Stimulated activated memory B cell treated with anti-CD40 and anti-IgM and Interleukin-4, amounts not matched to agents 10 μg/mL and 1 μg/mL and 100 μg/mL, for 72 hours (primary cell): ENCODE results near the gene COLGALT1.
A peak's percentile ranks its signal among the peaks of the same experiment; 100 is the strongest.
"Not testable (repeated sequence)": the region's sequence is repeated elsewhere in the genome, so short reads cannot be mapped to it uniquely, and the experiment has no call there.

Source experiments
- ATAC-seq: fragments of 150-1000 bp; cut with Tn5 transposase; 2 replicates; pipeline ENCODE4 v1.10.0; 2021
- H3K27ac Mint-ChIP-seq: one replicate; pipeline ENCODE4 v1.8.0; 2022; ENCODE audit warnings: mild to moderate bottlenecking, mixed read lengths
- H3K27me3 Mint-ChIP-seq: one replicate; pipeline ENCODE4 v1.8.0; 2022; ENCODE audit warnings: mixed read lengths
- H3K36me3 Mint-ChIP-seq: one replicate; pipeline ENCODE4 v1.8.0; 2022; ENCODE audit warnings: mixed read lengths
- H3K4me1 Mint-ChIP-seq: one replicate; pipeline ENCODE4 v1.8.0; 2022; ENCODE audit warnings: mixed read lengths
- H3K4me3 Mint-ChIP-seq: one replicate; pipeline ENCODE4 v1.8.0; 2022; ENCODE audit warnings: mild to moderate bottlenecking, moderate library complexity, mixed read lengths
- H3K9me3 Mint-ChIP-seq: one replicate; pipeline ENCODE4 v1.8.0; 2022; ENCODE audit warnings: mixed read lengths

Gene COLGALT1

DNA sequence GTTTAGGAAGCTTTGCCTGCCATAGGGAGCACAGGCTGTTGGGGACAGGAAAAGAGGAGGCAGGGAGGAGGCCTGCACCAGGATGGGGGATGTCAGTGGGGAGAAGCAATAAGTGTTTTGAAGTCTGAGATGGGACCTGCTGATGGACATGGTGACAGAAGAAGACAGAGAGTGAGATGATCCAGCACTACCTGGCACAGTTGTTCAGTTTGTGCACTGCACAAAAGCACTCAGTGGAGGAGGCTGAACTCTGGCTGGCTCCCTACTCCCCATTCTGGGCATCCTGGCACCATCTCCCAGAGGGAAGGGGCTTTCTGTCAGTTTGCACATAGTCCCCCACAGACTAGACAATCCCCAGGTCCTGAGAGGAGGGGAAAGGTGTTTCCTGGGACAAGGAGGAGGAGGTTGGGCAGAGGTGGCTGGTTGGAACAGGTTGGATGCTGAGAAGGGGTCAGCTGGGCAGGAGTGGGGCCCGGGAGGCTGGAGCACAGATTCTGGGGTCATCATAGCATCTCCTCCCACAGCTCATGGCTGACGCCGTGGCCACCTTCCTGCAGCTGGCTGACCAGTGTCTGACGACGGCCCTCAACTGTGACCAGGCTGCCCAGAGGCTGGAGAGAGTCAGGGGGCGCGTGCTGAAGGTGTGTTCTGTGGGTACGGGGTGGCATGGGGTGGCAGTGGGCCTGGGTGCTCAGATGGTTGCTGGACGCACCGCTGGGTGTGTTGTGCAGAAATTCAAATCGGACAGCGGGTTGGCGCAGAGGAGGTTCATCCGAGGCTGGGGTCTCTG, 12.5 kb upstream of the COLGALT1 start:
- Mint-ChIP-seq H3K4me3 (no peak overlapping the region), H3K36me3 (peaks cover 69% of the 10 kb centered on the region), H3K27ac (no peak overlapping the region), H3K4me1 (peaks cover 63% of the 10 kb centered on the region), H3K9me3 (peaks cover under 1% of the 10 kb centered on the region), H3K27me3 (no peaks in the 10 kb centered on the region)
- ATAC-seq = no peak

DNA sequence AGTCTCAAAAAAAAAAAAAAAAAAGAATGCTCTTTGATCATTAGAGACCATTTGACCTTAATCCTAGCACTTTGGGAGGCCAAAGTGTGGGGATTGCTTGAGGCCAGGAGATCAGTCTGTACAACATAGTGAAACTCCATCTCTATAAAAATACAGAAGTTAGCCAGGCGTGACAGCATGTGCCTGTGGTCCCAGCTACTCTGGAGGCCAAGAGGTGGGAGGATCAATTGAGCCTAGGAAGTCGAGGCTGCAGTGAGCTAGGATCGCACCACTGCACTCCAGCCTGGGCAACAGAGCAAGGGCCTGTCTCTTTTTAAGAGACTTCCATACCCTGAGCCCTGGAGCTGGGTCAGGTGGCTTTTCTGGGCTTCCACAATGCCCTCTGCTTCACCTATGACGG, 11.5 kb upstream of the COLGALT1 start:
- no peaks in the 10 kb centered on the region for H3K27me3 Mint-ChIP-seq
- no peak overlapping the region for H3K4me3 Mint-ChIP-seq
- no peak overlapping the region for H3K27ac Mint-ChIP-seq
- peaks cover 3% of the 10 kb centered on the region for H3K9me3 Mint-ChIP-seq
- ATAC-seq = no peak
- H3K36me3 Mint-ChIP-seq = peaks cover 70% of the 10 kb centered on the region
- peaks cover 62% of the 10 kb centered on the region for H3K4me1 Mint-ChIP-seq

DNA sequence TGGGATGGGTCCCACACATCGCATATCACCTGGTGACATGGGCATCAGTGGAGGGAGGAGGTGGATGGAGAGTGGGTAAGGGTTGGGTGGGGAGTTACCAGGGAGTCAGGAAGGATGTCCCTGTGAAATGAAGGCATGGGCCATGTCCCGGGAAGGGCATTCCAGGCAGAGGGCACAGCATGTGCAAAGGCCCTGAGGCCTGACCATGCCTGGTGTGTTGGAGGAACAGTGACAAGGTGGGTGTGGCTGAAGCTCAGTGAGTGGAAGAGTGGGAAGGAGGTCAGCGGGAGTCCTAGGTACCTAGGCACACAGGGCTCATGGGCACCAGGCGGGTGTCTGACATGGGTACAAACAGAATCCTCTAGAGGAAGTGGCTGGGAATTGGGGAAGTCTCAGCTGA, 11.0 kb upstream of the COLGALT1 start:
- Mint-ChIP-seq H3K9me3 (peaks cover 5% of the 10 kb centered on the region), H3K27me3 (no peaks in the 10 kb centered on the region), H3K27ac (no peak overlapping the region), H3K4me1 (peaks cover 62% of the 10 kb centered on the region), H3K4me3 (no peak overlapping the region), H3K36me3 (peaks cover 73% of the 10 kb centered on the region)
- ATAC-seq = no peak

DNA sequence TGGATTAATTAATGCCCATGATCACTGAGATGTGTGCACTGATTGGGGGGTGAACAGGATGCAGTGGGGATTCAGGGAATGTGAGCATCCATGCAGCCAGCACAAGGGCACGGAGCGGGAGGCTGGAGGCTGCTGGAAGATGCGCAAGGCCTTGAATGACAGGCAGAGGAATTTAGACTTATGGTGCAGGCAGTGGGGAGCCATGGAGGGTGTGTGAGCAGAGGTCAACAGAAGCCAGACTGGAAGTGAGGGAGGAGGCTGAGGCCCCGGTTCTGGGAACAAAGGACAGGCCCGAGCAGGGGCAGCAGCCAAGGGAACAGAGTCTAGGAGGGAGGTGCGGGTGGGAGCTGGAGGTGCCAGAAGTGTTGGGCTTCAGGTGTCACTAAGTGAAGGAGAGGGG, 7.3 kb upstream of the COLGALT1 start:
- no peak overlapping the region for H3K4me3 Mint-ChIP-seq
- peaks cover 44% of the 10 kb centered on the region for H3K4me1 Mint-ChIP-seq
- H3K36me3 Mint-ChIP-seq = peaks cover 64% of the 10 kb centered on the region
- H3K27me3 Mint-ChIP-seq = no peaks in the 10 kb centered on the region
- H3K27ac Mint-ChIP-seq = no peak overlapping the region
- H3K9me3 Mint-ChIP-seq = peaks cover 5% of the 10 kb centered on the region
- ATAC-seq = no peak

DNA sequence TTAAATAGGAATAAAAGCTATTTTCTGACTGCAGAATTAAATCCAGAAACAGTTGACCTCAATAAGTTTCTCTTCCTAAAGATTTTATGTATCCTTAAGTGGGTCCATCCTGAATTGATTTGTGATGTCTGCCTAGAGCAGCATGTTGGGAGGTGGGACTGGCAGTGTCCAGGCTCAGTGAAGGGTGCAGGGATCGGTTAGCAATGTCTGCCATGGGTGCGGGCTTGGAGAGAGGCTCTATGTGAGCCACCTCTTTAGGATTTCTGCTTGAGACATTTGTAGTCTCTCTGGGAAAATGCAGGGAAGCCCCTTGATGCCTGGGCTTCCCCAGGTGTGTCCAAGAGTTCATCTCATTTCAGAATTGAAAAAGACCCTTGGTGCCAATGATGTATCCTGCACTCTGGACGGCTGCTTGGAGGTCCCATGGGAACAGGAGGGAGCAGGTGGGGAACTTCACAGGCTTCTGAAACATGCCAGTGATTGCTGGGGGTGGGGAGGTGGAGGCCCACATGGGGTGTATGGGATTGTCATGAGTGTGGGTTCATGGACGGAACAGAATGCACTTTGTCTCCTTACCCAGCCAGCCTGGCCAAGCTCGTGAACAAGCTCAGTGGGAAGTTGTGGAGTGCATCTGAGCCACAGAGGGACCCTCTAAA, 6.2 kb upstream of the COLGALT1 start:
- Mint-ChIP-seq H3K27ac (peak overlapping the region; percentile 57), H3K27me3 (no peaks in the 10 kb centered on the region), H3K4me3 (no peak overlapping the region), H3K4me1 (peaks cover 38% of the 10 kb centered on the region), H3K9me3 (peaks cover 5% of the 10 kb centered on the region), H3K36me3 (peaks cover 60% of the 10 kb centered on the region)
- no peak for ATAC-seq

DNA sequence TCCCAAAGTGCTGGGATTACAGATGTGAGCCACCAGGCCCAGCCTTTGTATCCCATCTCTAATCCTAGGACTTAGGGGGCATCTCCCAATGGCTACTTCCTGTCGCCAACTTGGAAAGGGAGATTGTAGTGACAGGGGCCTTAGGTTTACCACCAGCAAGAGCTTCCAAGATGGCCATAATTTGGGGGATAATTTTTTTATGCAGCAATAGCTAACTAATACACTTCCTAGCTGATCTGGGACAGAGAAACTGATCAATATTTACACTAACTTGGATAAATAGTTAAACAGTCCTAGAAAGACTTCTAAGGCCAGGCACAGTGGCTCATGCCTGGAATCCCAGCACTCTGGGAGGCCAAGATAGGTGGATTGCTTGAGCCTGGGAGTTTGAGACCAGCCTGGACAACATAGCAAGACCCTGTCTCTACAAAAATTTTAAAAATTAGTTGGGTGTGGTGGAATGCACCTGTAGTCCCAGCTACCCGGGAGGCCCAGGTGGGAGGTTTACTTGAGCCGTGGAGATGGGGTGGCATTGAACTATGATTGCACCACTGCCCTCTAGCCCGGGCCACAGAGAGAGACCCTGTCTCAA, 5.3 kb upstream of the COLGALT1 start:
- H3K27me3 Mint-ChIP-seq = no peaks in the 10 kb centered on the region
- H3K27ac Mint-ChIP-seq = peak overlapping the region; percentile 57
- peaks cover 33% of the 10 kb centered on the region for H3K4me1 Mint-ChIP-seq
- peaks cover 5% of the 10 kb centered on the region for H3K9me3 Mint-ChIP-seq
- H3K36me3 Mint-ChIP-seq = peaks cover 52% of the 10 kb centered on the region
- no peak overlapping the region for H3K4me3 Mint-ChIP-seq
- no peak for ATAC-seq

DNA sequence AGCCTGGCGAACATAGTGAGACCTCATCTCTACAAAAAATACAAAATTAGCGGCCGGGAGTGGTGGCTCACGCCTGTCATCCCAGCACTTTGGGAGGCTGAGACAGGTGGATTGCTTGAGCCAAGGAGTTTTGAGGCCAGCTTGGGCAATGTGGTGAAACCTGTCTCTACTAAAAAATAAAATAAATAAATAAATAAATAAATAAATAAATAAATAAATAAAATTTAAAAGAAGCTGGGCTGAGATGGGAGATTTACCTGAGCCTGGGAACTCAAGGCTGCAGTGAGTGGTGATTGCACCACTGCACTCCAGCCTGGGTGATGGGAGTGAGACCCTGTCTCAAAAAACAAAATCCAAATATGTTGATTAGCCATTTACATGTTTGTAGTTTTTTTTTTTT, 2.7 kb upstream of the COLGALT1 start:
- H3K36me3 Mint-ChIP-seq = peaks cover 40% of the 10 kb centered on the region
- not testable (repeated sequence) for H3K27ac Mint-ChIP-seq, H3K9me3 Mint-ChIP-seq, H3K27me3 Mint-ChIP-seq, H3K4me3 Mint-ChIP-seq, ATAC-seq
- peaks cover 36% of the 10 kb centered on the region for H3K4me1 Mint-ChIP-seq

DNA sequence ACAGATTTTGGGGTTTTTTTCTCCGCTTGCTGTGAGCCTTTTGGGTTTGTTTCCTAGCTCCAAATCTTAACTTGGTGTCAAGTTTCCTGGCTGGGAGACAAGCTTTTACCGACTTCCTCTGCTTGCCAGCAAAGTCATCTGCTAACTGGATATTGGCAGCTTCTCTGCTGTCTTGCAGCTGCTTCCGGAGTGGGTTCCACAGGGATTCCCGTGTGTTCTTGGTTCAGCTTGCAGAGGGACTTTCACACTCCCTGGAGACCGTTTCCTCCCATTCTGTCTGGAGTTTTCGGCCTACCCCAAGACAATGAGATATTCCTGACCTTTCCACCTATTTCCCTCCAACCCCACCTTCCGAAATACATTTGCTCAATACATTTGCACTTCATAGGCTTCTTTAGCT, 2.2 kb upstream of the COLGALT1 start:
- peak overlapping the region; percentile 57 for H3K27ac Mint-ChIP-seq
- no peak overlapping the region for H3K4me3 Mint-ChIP-seq
- H3K36me3 Mint-ChIP-seq = peaks cover 35% of the 10 kb centered on the region
- peaks cover 31% of the 10 kb centered on the region for H3K4me1 Mint-ChIP-seq
- no peaks in the 10 kb centered on the region for H3K27me3 Mint-ChIP-seq
- peaks cover 2% of the 10 kb centered on the region for H3K9me3 Mint-ChIP-seq
- ATAC-seq = no peak

DNA sequence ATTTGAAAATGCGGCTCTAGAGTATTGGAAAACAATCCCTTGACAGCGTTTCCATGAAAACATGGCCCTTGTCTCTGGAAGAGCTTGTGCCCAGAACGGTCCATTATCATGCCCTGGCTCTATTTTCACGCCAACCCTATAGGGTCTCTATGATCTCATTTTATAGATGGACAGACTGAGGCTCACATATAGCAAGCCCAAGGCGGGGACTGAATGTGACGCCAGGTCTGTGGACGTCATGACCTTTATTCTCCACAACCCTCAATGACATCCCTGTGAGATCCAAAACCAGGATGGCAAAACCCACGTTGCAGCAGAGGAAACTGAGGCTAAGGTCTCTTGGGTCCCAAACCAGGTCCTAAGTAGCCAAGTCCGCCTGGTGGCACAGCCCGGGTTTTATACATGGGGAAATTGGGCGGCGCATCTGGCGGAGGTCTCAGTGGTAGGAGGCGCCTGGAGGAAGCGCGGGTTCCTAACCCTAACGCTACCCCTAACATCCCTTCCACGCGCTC, 425 bp upstream of the COLGALT1 start:
- Mint-ChIP-seq H3K9me3 (no peaks in the 10 kb centered on the region), H3K4me3 (peak overlapping the region; percentile 91), H3K4me1 (peaks cover 28% of the 10 kb centered on the region), H3K27me3 (no peaks in the 10 kb centered on the region), H3K27ac (peak overlapping the region; percentile 90), H3K36me3 (peaks cover 27% of the 10 kb centered on the region)
- ATAC-seq = no peak

DNA sequence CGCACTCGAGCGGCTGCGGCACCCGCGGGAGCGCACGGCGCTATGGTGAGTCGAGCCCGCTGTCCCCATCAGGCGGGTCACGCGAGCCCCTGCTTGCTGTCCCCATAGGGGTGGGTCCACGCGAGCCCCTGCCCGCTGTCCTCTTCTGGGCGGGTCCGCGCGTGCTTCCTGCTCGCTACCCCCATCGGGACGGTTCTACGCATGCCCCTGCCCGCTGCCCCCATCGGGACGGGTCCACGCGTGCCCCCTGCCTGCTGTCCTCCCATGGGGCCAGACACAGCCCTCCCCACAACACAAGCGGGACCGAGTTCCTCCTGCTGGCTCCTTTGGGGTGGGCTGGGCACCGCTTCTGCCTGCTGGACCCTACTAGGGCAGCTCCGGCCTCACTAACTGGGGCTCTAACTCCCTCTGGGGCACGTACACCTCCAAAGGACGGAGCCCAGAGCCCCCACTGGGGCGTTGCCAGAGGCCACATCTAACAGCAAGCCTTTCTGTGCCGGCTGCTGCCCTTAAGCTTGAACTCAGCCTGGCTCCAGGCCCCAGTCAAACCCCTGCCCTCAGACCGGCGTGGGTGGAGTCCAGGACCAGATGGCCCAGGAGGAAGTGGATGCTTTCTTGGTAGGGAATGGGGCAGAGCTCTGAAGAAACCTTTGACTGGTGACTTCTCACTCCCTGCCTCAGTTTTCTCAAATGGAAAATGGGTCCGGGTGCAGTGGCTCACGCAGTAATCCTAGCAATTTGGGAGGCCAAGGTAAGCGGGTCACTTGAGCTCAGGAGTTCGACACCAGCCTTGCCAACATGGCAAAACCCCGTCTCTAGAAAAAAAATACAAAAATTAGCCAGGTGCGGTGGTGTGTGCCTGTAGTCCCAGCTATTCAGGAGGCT, 722 bp downstream of the COLGALT1 start:
- ATAC-seq = peak; percentile 66
- H3K4me3 Mint-ChIP-seq = peak overlapping the region; percentile 91
- H3K27me3 Mint-ChIP-seq = no peaks in the 10 kb centered on the region
- no peaks in the 10 kb centered on the region for H3K9me3 Mint-ChIP-seq
- H3K27ac Mint-ChIP-seq = peak overlapping the region; percentile 90
- H3K36me3 Mint-ChIP-seq = peaks cover 28% of the 10 kb centered on the region
- H3K4me1 Mint-ChIP-seq = peaks cover 32% of the 10 kb centered on the region

DNA sequence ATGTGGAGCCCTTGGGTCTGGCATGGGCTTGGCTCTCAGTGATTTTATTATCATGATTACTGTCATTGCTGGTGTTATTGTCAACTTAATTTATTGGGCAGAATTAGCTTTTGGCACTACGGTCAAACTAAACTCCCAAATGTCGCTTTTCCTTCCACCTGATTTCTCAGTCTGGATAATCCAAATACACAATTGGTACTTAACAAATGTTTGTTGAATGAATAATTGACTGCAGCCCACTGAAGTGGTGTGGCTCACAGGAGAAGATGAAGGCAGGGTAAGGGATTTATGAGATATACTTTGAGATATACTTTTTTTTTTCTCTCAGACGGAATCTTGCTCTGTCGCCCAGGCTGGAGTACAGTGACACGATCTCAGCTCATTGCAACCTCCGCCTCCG, 1.5 kb downstream of the COLGALT1 start:
- H3K4me3 Mint-ChIP-seq = peak overlapping the region; percentile 91
- ATAC-seq = no peak
- peaks cover 28% of the 10 kb centered on the region for H3K36me3 Mint-ChIP-seq
- H3K9me3 Mint-ChIP-seq = no peaks in the 10 kb centered on the region
- peaks cover 32% of the 10 kb centered on the region for H3K4me1 Mint-ChIP-seq
- peak overlapping the region; percentile 90 for H3K27ac Mint-ChIP-seq
- no peaks in the 10 kb centered on the region for H3K27me3 Mint-ChIP-seq

DNA sequence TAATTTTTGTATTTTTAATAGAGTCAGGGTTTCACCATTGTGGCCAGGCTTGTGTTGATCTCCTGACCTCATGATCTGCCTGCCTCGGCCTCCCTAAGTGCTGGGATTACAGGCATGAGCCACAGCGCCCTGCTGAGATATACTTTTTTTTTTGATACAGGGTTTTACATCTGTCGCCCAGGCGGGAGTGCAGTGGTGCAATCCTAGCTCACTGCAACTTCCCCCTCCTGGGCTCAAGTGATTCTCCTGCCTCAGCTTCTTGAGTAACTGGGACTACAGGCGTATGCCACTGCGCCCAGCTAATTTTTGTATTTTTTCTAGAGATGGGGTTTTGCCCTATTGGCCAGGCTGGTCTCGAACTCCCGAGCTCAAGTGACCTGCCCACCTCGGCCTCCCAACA, 2.0 kb downstream of the COLGALT1 start:
- ATAC-seq = no peak
- Mint-ChIP-seq H3K9me3 (no peaks in the 10 kb centered on the region), H3K36me3 (peaks cover 33% of the 10 kb centered on the region), H3K27ac (no peak overlapping the region), H3K4me3 (no peak overlapping the region), H3K4me1 (peaks cover 32% of the 10 kb centered on the region), H3K27me3 (no peaks in the 10 kb centered on the region)

DNA sequence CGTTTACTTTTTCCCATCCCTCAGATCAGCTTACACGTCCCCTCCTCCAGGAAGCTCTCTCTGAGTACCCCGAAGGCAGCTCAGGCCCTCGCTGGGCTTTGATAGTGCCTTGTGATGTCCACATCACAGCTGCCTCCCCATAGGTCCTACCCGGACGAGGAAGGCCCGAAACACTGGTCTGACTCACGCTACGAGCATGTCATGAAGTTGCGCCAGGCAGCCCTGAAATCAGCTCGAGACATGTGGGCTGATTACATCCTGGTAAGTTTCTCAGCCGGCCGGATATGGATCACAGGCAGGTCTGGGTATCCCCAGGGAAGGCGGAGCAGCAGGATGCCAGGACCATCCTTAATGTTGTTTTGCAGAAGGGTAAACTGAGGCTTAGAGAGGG, 4.8 kb downstream of the COLGALT1 start:
- Mint-ChIP-seq H3K27ac (no peak overlapping the region), H3K9me3 (no peaks in the 10 kb centered on the region), H3K36me3 (peaks cover 37% of the 10 kb centered on the region), H3K27me3 (no peaks in the 10 kb centered on the region), H3K4me1 (peaks cover 22% of the 10 kb centered on the region), H3K4me3 (no peak overlapping the region)
- ATAC-seq = no peak

DNA sequence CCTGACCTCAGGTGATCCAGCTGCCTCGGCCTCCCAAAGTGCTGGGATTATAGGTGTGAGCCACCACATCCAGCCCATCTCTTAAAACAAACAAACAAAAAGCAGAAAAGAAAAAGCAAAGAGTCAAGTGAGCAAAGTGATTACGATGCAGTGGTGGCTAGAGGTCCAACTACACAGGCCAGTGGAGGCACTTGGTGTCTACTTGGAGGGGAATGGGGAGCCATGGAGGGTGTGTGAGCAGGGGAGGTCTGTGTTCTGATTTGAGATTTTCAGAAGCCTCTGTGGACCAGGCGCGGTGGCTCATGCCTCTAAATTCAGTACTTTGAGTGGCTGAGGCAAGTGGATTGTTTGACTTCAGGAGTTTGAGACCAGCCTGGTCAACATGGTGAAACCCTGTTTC, 6.6 kb downstream of the COLGALT1 start:
- no peak for ATAC-seq
- H3K27ac Mint-ChIP-seq = peak overlapping the region; percentile 53
- H3K36me3 Mint-ChIP-seq = peaks cover 38% of the 10 kb centered on the region
- no peaks in the 10 kb centered on the region for H3K9me3 Mint-ChIP-seq
- H3K27me3 Mint-ChIP-seq = no peaks in the 10 kb centered on the region
- no peak overlapping the region for H3K4me3 Mint-ChIP-seq
- H3K4me1 Mint-ChIP-seq = peaks cover 11% of the 10 kb centered on the region

DNA sequence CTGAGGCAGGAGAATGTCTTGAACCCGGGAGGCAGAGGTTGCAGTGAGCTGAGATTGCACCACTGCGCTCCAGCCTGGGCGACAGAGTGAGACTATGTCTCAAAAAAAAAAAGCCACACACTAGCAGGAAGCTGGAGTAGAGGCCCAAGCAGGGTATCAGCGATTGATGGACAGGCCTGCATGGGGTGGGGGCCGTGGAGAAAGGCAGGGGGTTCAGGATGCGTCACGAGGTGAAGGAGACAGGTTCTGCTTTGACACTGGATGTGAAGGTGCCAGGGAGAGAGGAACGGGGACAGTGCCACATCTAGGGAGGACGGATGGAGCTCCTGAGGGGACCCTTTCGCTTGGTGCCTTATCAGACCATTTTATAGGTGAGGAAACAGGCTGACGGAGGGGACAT, 7.1 kb downstream of the COLGALT1 start:
- H3K36me3 Mint-ChIP-seq = peaks cover 43% of the 10 kb centered on the region
- no peaks in the 10 kb centered on the region for H3K27me3 Mint-ChIP-seq
- no peak overlapping the region for H3K4me3 Mint-ChIP-seq
- H3K27ac Mint-ChIP-seq = peak overlapping the region; percentile 53
- peaks cover 11% of the 10 kb centered on the region for H3K4me1 Mint-ChIP-seq
- H3K9me3 Mint-ChIP-seq = no peaks in the 10 kb centered on the region
- no peak for ATAC-seq
